Endothelial cell of umbilical vein (primary cell): Measurements from ENCODE around the gene HAUS7. TPM values are rescaled to one million over a fixed set of nuclear protein-coding genes. Genes with fewer than 3 reads are reported as not detected.

ENCODE experiments used
- BruUV-seq: library from RNA; stranded (reverse); fragments of 400-500 nt; replicated peaks from 2 replicates; lab custom pipeline; 2021; lab: Mats Ljungman, UMichigan
- CTCF ChIA-PET: fragments of 300-600, 350-600 bp; sonication (Branson Sonifier 250); formaldehyde crosslinking; loops from one replicate; lab custom pipeline; 2021; ENCODE audit warnings: antibody characterized with exemption, inconsistent platforms; lab: Charles Lee
- POLR2A ChIA-PET: fragments of 300-600, 350-600 bp; sonication (Branson Sonifier 250); formaldehyde crosslinking; loops from one replicate; lab custom pipeline; 2021; ENCODE audit warnings: antibody characterized with exemption, inconsistent platforms; lab: Charles Lee
- DNase-seq: peaks from one replicate; pipeline ENCODE4 v3.0.0-alpha.2; 2011; ENCODE audit warnings: low read depth, low spot score
- FAIRE-seq: peaks from 2 replicates; lab custom pipeline; 2011; peaks lifted over from hg19 to GRCh38; lab: Jason Lieb, UNC
- H2AFZ ChIP-seq: 2 replicates; pipeline ENCODE4 v1.6.0; 2012; ENCODE audit warnings: low read depth, low read length, control low read depth, inconsistent platforms
- H3K27ac ChIP-seq: 2 replicates; pipeline ENCODE4 v1.5.1; 2011; ENCODE audit warnings: low read depth, mild to moderate bottlenecking, control low read depth, low read length, moderate library complexity; ENCODE audit not compliant: insufficient read depth
- H3K27me3 ChIP-seq, 2 experiments: 2 replicates each; pipeline versions ENCODE4 v1.6.0 to v1.6.1; 2011; ENCODE audit warnings: low read length in 2 of 2, mixed read lengths in 1 of 2; ENCODE audit not compliant: control insufficient read depth in 2 of 2, insufficient read depth in 2 of 2
- H3K36me3 ChIP-seq, 2 experiments: 2 replicates in 1 of 2; 3 replicates in 1 of 2; pipeline ENCODE4 v1.5.1; 2011; ENCODE audit warnings: low read length in 2 of 2, mild to moderate bottlenecking in 1 of 2, moderate library complexity in 1 of 2; ENCODE audit not compliant: control insufficient read depth in 2 of 2, insufficient read depth in 2 of 2; ENCODE audit errors: extremely low read depth in 1 of 2
- H3K4me1 ChIP-seq: 3 replicates; pipeline ENCODE4 v1.5.1; 2011; ENCODE audit warnings: mild to moderate bottlenecking, low read length; ENCODE audit not compliant: control insufficient read depth, insufficient read depth; ENCODE audit errors: extremely low read depth
- H3K4me2 ChIP-seq: 2 replicates; pipeline ENCODE4 v1.6.1; 2011; ENCODE audit warnings: low read length, control low read depth, mixed read lengths; ENCODE audit not compliant: insufficient read depth
- H3K4me3 ChIP-seq, 3 experiments: fragments of 200-600 bp in 1 of 3; sonication (generic), shearing (Covaris generic) in 1 of 3; replicated peaks in 1 of 3; 2 replicates each; pipeline ENCODE4 v1.5.1; 2011 to 2016; ENCODE audit warnings: control low read depth in 3 of 3, low read length in 3 of 3, mild to moderate bottlenecking in 2 of 3, inconsistent platforms in 1 of 3, low read depth in 1 of 3, moderate library complexity in 1 of 3; ENCODE audit not compliant: insufficient read depth in 1 of 3
- H3K79me2 ChIP-seq: 2 replicates; pipeline ENCODE4 v1.6.0; 2012; ENCODE audit warnings: low read length, inconsistent platforms; ENCODE audit not compliant: control insufficient read depth, insufficient read depth
- H3K9ac ChIP-seq: replicated peaks from 2 replicates; pipeline ENCODE3; 2011; ENCODE audit warnings: low read length, control low read depth; ENCODE audit not compliant: insufficient read depth; ENCODE audit errors: extremely low read depth
- H3K9me1 ChIP-seq: replicated peaks from 3 replicates; pipeline ENCODE4 v1.6.0; 2011; ENCODE audit warnings: mild to moderate bottlenecking, low read length; ENCODE audit not compliant: control insufficient read depth, insufficient read depth; ENCODE audit errors: extremely low read depth
- H3K9me3 ChIP-seq: replicated peaks from 2 replicates; pipeline ENCODE4 v1.5.1; 2012; ENCODE audit warnings: low read length, inconsistent platforms; ENCODE audit not compliant: control insufficient read depth, insufficient read depth
- H4K20me1 ChIP-seq: replicated peaks from 2 replicates; pipeline ENCODE3; 2011; ENCODE audit warnings: mild to moderate bottlenecking, low read length; ENCODE audit not compliant: control insufficient read depth, insufficient read depth; ENCODE audit errors: extremely low read depth
- CTCF ChIP-seq, 2 donors: IDR thresholded peaks; 1 replicate in 1 of 2; 2 replicates in 1 of 2; pipeline ENCODE4 v1.5.1; 2011; ENCODE audit warnings: low read length in 2 of 2, mild to moderate bottlenecking in 2 of 2, moderate library complexity in 2 of 2, control low read depth in 1 of 2, inconsistent platforms in 1 of 2, low read depth in 1 of 2; ENCODE audit not compliant: insufficient read depth in 1 of 2; ENCODE audit errors: extremely low read depth in 1 of 2
- EZH2 ChIP-seq: IDR thresholded peaks from 2 replicates; pipeline ENCODE4 v1.6.1; 2012; ENCODE audit warnings: borderline replicate concordance, low read depth, mild to moderate bottlenecking, moderate library complexity, low read length, inconsistent platforms; ENCODE audit not compliant: severe bottlenecking
- FOS ChIP-seq: IDR thresholded peaks from 2 replicates; pipeline ENCODE4 v1.6.1; 2011; ENCODE audit warnings: mild to moderate bottlenecking, low read length, moderate library complexity, borderline replicate concordance; ENCODE audit not compliant: insufficient read depth
- GATA2 ChIP-seq: IDR thresholded peaks from 2 replicates; pipeline ENCODE4 v1.7.0; 2011; ENCODE audit warnings: low read depth, mild to moderate bottlenecking, moderate library complexity, mixed read lengths, low read length; ENCODE audit not compliant: insufficient read length, insufficient read depth
- JUN ChIP-seq: IDR thresholded peaks from 2 replicates; pipeline ENCODE4 v1.6.1; 2011; ENCODE audit warnings: borderline replicate concordance, low read depth; ENCODE audit not compliant: insufficient read length, insufficient read depth
- MAX ChIP-seq: IDR thresholded peaks from 2 replicates; pipeline ENCODE4 v1.6.1; 2011; ENCODE audit not compliant: insufficient read depth, insufficient read length
- MYC ChIP-seq: IDR thresholded peaks from one replicate; pipeline ENCODE4 v1.6.1; 2011; ENCODE audit warnings: mild to moderate bottlenecking, low read depth, low read length
- POLR2A ChIP-seq: IDR thresholded peaks from 2 replicates; pipeline ENCODE4 v1.6.1; 2012; ENCODE audit warnings: low read depth, mild to moderate bottlenecking, control low read depth, low read length
- POLR2AphosphoS5 ChIP-seq: IDR thresholded peaks from 2 replicates; pipeline ENCODE4 v1.6.1; 2012; ENCODE audit warnings: low read depth, mild to moderate bottlenecking, control low read depth, low read length, moderate library complexity; ENCODE audit not compliant: insufficient read depth
- dilution Hi-C: fragments of 300-500 bp; cut with MboI; formaldehyde crosslinking; loops from one replicate; pipeline ENCODE4 v1.15.0; 2019; ENCODE audit warnings: low sequenced_read_pairs; ENCODE audit not compliant: extremely low pct_ligation_motif_present
- intact Hi-C: fragments of 100-400 bp; cut with micrococcal nuclease; formaldehyde crosslinking; loops from one replicate; pipeline ENCODE4 v1.10.0; 2022
- polyA plus RNA-seq, 4 experiments: library from polyadenylated mRNA; depleted of rRNA in 3 of 4; stranded (reverse) in 3 of 4; unstranded in 1 of 4; fragments of >200 nt; gene quantifications; 2 replicates each; pipeline versions ENCODE4 v1.2.1 to v1.2.3, GENCODE V29; 2011 to 2012; ENCODE audit warnings: missing spikeins in 1 of 4
- total RNA-seq: library from RNA; stranded (reverse); gene quantifications from 2 replicates; pipeline ENCODE4 v1.2.3, GENCODE V29; 2021

HAUS7 gene
- total and polyA plus RNA-seq, 2 donors (not counting 3 experiments of a cell fraction or from before 2014, with no cell fraction given) = 31.0 to 46.4 TPM

GRCh38 chrX:153406011-153406410 is 64.4 kb downstream of the HAUS7 start:
- FAIRE-seq (no peak), DNase-seq (no peak)
- intact Hi-C loops = no loop called here
- Histone ChIP-seq H3K9me1 (no peaks in the 10 kb centered on the region), H2AFZ (no peak overlapping the region), H3K36me3 (no peaks in the 10 kb centered on the region), H3K4me3 (no peak overlapping the region), H3K27me3 (no peaks in the 10 kb centered on the region), H4K20me1 (no peaks in the 10 kb centered on the region), H3K79me2 (no peaks in the 10 kb centered on the region), H3K9me3 (no peaks in the 10 kb centered on the region), H3K4me2 (no peak overlapping the region), H3K9ac (no peak overlapping the region), H3K4me1 (peaks cover 2% of the 10 kb centered on the region), H3K27ac (no peak overlapping the region)
- no TSS peak for BruUV-seq
- TF ChIP-seq POLR2A = no peak
- TF ChIP-seq FOS = no peak
- no peak for TF ChIP-seq EZH2
- no peak for TF ChIP-seq JUN
- dilution Hi-C loops = no loop called here
- ChIA-PET CTCF (interaction anchor here (1.1 kb wide), 1 partner anchor 464 kb away, joined by 4 read pairs; no protein-coding TSS in a partner anchor), POLR2A (no interaction called here)

GRCh38 chrX:153405426-153405825 is 65.0 kb downstream of the HAUS7 start:
- CTCF ChIA-PET = interaction anchor here (1.1 kb wide), 1 partner anchor 464 kb away, joined by 4 read pairs; no protein-coding TSS in a partner anchor
- FAIRE-seq = no peak
- no TSS peak for BruUV-seq

More at GRCh38 chrX:153405426-153405825, 65.0 kb downstream of the HAUS7 start:
- H3K27ac ChIP-seq = no peak overlapping the region
- no peaks in the 10 kb centered on the region for H3K27me3 ChIP-seq
- no peak for DNase-seq
- no peaks in the 10 kb centered on the region for H4K20me1 ChIP-seq
- intact Hi-C loops (no loop called here), dilution Hi-C loops (no loop called here)
- H3K4me3 ChIP-seq = no peak overlapping the region
- H3K36me3 ChIP-seq = no peaks in the 10 kb centered on the region
- POLR2A ChIA-PET = no interaction called here
- no peak overlapping the region for H3K9ac ChIP-seq
- H3K4me2 ChIP-seq = no peak overlapping the region
- no peak overlapping the region for H2AFZ ChIP-seq
- no peaks in the 10 kb centered on the region for H3K9me1 ChIP-seq
- no peaks in the 10 kb centered on the region for H3K9me3 ChIP-seq
- no peaks in the 10 kb centered on the region for H3K79me2 ChIP-seq
- TF ChIP-seq GATA2 (no peak), POLR2A (no peak), FOS (no peak), MYC (no peak), EZH2 (no peak), POLR2AphosphoS5 (no peak), JUN (no peak), CTCF (IDR thresholded peaks at IDR 0.05; ENCODE audit: extremely low read depth in 1 of 2, insufficient read depth in 1 of 2, low read depth in 1 of 2, low read length in 2 of 2) (no peak), MAX (no peak)
- H3K4me1 ChIP-seq = no peaks in the 10 kb centered on the region
